Ecto neural progenitor cell (in vitro differentiated cells): Measurements from ENCODE around the gene MAN1A1.

Source experiments
- DNase-seq: peaks from one replicate; pipeline ENCODE4 v3.0.0-alpha.2; 2018; ENCODE audit warnings: low spot score

The MAN1A1 gene

GRCh38 chr6:119233312-119233984 lies 116.1 kb downstream of the MAN1A1 start:
- no peak for DNase-seq

GRCh38 chr6:119231394-119231793 lies 118.2 kb downstream of the MAN1A1 start:
- DNase-seq: no peak

- DNase-seq: no peak
These were observed 119.4 kb downstream of the MAN1A1 start for GRCh38 chr6:119230160-119230559.

GRCh38 chr6:119227377-119227776 lies 122.2 kb downstream of the MAN1A1 start:
- DNase-seq: no peak

GRCh38 chr6:119226089-119226488 lies 123.5 kb downstream of the MAN1A1 start:
- DNase-seq: no peak

GRCh38 chr6:119224095-119224701 lies 125.4 kb downstream of the MAN1A1 start:
- DNase-seq: no peak

- DNase-seq: no peak
These were observed 129.1 kb downstream of the MAN1A1 start for GRCh38 chr6:119220452-119220851.

GRCh38 chr6:119218548-119218947 lies 131.0 kb downstream of the MAN1A1 start:
- DNase-seq: no peak

- DNase-seq: no peak
These were observed 133.5 kb downstream of the MAN1A1 start for GRCh38 chr6:119215885-119216590.

- no peak for DNase-seq
These were observed 134.3 kb downstream of the MAN1A1 start for GRCh38 chr6:119215309-119215708.

- DNase-seq: no peak
These were observed 139.0 kb downstream of the MAN1A1 start for GRCh38 chr6:119210596-119210995.

GRCh38 chr6:119209452-119210205 lies 139.9 kb downstream of the MAN1A1 start:
- DNase-seq: no peak

- no peak for DNase-seq
These were observed 141.4 kb downstream of the MAN1A1 start for GRCh38 chr6:119207971-119208725.

GRCh38 chr6:119207327-119207726 lies 142.2 kb downstream of the MAN1A1 start:
- no peak for DNase-seq

GRCh38 chr6:119205911-119206618 lies 143.5 kb downstream of the MAN1A1 start:
- DNase-seq: no peak

- no peak for DNase-seq
These were observed 144.8 kb downstream of the MAN1A1 start for GRCh38 chr6:119204719-119205118.

- no peak for DNase-seq
These were observed 148.1 kb downstream of the MAN1A1 start for GRCh38 chr6:119201480-119201879.

GRCh38 chr6:119200512-119201175 lies 148.9 kb downstream of the MAN1A1 start:
- no peak for DNase-seq

GRCh38 chr6:119197271-119197670 lies 152.3 kb downstream of the MAN1A1 start:
- no peak for DNase-seq

- no peak for DNase-seq
These were observed 152.8 kb downstream of the MAN1A1 start for GRCh38 chr6:119196715-119197114.

GRCh38 chr6:119195848-119196247 lies 153.7 kb downstream of the MAN1A1 start:
- DNase-seq: no peak
